GM19240 (cell line): ENCODE results near the gene QSER1.
A peak's percentile ranks its signal among the peaks of the same experiment; 100 is the strongest.

Experiments used
- DNase-seq: peaks from one replicate; pipeline ENCODE4 v3.0.0; 2011; ENCODE audit warnings: low spot score; ENCODE audit not compliant: insufficient read length

QSER1 gene

GRCh38 chr11:32890843-32891656 lies 1.6 kb upstream of the QSER1 start:
- DNase-seq = no peak

GRCh38 chr11:32891657-32892354 lies 805 bp upstream of the QSER1 start:
- DNase-seq = peak; percentile 8

- no peak for DNase-seq
These were observed 407 bp downstream of the QSER1 start for GRCh38 chr11:32893093-32893342.

- peak; percentile 29 for DNase-seq
These were observed 935 bp downstream of the QSER1 start for GRCh38 chr11:32893343-32894148.

GRCh38 chr11:32894149-32894827 lies 1.7 kb downstream of the QSER1 start:
- peak; percentile 10 for DNase-seq

- no peak for DNase-seq
These were observed 2.3 kb downstream of the QSER1 start for GRCh38 chr11:32894921-32895320.

GRCh38 chr11:32895471-32895870 lies 2.9 kb downstream of the QSER1 start:
- DNase-seq = no peak

- DNase-seq = no peak
These were observed 4.5 kb downstream of the QSER1 start for GRCh38 chr11:32897103-32897502.

GRCh38 chr11:32899438-32899837 lies 6.8 kb downstream of the QSER1 start:
- DNase-seq = no peak

GRCh38 chr11:32902089-32902665 lies 9.6 kb downstream of the QSER1 start:
- no peak for DNase-seq

GRCh38 chr11:32905028-32905667 lies 12.5 kb downstream of the QSER1 start:
- DNase-seq = no peak

GRCh38 chr11:32908619-32909018 lies 16.0 kb downstream of the QSER1 start:
- no peak for DNase-seq

GRCh38 chr11:32911413-32911812 lies 18.8 kb downstream of the QSER1 start:
- DNase-seq = no peak

- no peak for DNase-seq
These were observed 20.8 kb downstream of the QSER1 start for GRCh38 chr11:32913445-32913844.

GRCh38 chr11:32916361-32916760 lies 23.8 kb downstream of the QSER1 start:
- no peak for DNase-seq

- DNase-seq = no peak
These were observed 24.4 kb downstream of the QSER1 start for GRCh38 chr11:32916994-32917393.

GRCh38 chr11:32918427-32918826 lies 25.8 kb downstream of the QSER1 start:
- no peak for DNase-seq

- no peak for DNase-seq
These were observed 26.7 kb downstream of the QSER1 start for GRCh38 chr11:32919338-32919737.

- no peak for DNase-seq
These were observed 28.0 kb downstream of the QSER1 start for GRCh38 chr11:32920570-32920969.

GRCh38 chr11:32921204-32921603 lies 28.6 kb downstream of the QSER1 start:
- DNase-seq = no peak

- DNase-seq = no peak
These were observed 39.0 kb downstream of the QSER1 start for GRCh38 chr11:32931606-32932005.
